T-helper 2 cell treated with Interferon-gamma antibody and Interleukin-4, amounts not matched to agents 5 μg/mL and 100 μg/mL, for 36 hours (primary cell): Measurements from ENCODE around the gene C14orf119.

Source experiments
- DNase-seq: peaks from one replicate; pipeline ENCODE4 v3.0.0; 2021; ENCODE audit warnings: low spot score
- H3K27ac Mint-ChIP-seq: one replicate; pipeline ENCODE4 v1.8.0; 2021; ENCODE audit warnings: mild to moderate bottlenecking, mixed read lengths
- H3K27me3 Mint-ChIP-seq: one replicate; pipeline ENCODE4 v1.8.0; 2021; ENCODE audit warnings: low read depth, mixed read lengths
- H3K36me3 Mint-ChIP-seq: one replicate; pipeline ENCODE4 v1.8.0; 2021; ENCODE audit warnings: low read depth, mixed read lengths
- H3K4me1 Mint-ChIP-seq: one replicate; pipeline ENCODE4 v1.8.0; 2021; ENCODE audit warnings: low read depth, mixed read lengths
- H3K4me3 Mint-ChIP-seq: one replicate; pipeline ENCODE4 v1.8.0; 2022; ENCODE audit warnings: mild to moderate bottlenecking, moderate library complexity, mixed read lengths
- H3K9me3 Mint-ChIP-seq: one replicate; pipeline ENCODE4 v1.8.0; 2021; ENCODE audit warnings: mixed read lengths

Gene C14orf119

DNA sequence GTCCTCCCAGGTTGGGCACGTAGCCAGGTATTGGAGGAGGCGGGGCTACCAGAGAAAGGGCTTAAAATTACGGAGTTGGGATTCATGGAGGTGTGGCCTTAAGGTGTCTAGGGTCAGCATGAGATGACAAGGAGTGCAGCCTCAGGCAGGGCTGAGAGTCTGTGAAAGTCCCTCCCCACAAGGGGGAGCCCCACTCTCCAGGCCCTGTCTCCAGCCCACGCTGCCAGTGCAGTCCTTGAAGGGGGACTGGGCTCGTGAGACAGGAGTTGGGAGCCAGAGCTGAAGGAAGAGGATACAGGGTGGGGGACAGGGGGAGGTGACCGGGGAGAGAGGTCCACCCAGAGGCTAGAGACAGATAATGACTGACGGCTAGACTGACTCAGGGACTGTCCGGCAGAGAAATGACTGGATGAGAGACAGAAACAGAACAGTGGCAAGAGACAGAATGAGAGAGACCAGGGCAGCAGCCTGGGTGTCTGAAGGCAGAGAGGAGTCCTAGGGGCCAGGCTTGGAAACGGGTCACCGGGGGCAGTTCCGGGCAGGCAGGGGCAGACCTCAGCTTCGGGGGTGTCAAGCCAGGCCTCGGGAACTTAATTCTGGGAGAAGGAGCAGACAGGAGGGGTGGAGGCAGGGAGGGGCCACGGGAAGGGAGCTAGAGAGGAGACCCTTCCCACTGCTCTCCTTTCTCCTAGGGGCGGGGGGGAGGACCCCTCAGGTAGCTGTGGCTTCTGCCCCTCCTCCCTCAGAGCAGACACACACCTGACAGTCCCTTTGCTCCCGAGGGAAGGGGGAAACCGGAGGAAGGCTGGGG, 39.0 kb upstream of the C14orf119 start:
- peak overlapping the region; percentile 60 for H3K27ac Mint-ChIP-seq
- H3K9me3 Mint-ChIP-seq: no peaks in the 10 kb centered on the region
- H3K4me3 Mint-ChIP-seq: peak overlapping the region; percentile 81
- peak; percentile 64 for DNase-seq
- H3K27me3 Mint-ChIP-seq: peaks cover 8% of the 10 kb centered on the region
- H3K4me1 Mint-ChIP-seq: peaks cover 14% of the 10 kb centered on the region
- H3K36me3 Mint-ChIP-seq: peaks cover 19% of the 10 kb centered on the region

DNA sequence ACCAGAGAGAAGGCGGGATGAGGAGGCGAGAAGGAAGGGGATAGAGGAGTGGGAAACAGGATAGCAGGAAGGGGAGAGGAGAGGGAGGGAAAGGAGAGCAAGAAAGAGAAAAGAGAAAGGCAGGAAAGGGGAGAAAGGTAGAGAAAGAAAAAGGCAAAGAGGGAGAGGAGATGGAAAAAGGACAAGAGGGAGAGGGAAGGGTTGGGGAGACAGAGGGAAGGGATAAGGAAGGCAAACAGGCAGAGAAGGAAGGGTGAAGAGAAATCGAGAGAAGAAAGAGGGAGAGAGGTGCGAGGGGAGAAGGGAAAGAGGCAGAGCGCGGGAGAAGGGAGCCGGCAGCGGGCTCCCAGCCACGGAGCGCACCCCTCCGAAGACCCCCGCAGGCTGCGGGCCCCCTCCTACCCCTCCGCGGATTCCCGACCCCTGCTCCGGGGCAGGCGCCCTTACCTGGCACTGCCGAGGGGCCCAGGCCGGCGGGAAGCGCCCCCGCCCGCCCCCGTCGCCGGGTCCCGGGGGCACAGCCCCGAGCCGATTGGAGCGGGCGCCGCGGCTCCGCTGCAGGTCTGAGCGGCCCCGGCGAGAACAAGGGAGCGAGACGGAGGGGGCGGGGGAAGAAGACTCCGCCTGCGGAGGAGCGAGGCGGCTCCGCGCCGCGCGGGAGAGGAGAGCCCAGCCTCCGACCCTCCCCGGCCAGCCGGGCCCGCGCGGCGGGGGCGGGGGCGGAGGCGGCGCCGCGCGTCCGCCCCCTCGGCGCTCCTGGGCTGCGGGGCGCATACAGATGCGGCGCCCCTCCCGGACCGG, 38.1 kb upstream of the C14orf119 start, which contains the start of gene CDH24:
Gene CDH24, minus strand, starts transcription at position 565 of the 801 bp plus-strand sequence. CDS start 1,787 bp downstream, outside the sequence.
- DNase-seq: peak; percentile 73
- Mint-ChIP-seq H3K9me3 (no peaks in the 10 kb centered on the region), H3K4me1 (peaks cover 14% of the 10 kb centered on the region), H3K27me3 (peaks cover 8% of the 10 kb centered on the region), H3K27ac (peak within 1 kb of the TSS; percentile 61), H3K4me3 (peak within 1 kb of the TSS; percentile 81), H3K36me3 (peaks cover 24% of the 10 kb centered on the region)

DNA sequence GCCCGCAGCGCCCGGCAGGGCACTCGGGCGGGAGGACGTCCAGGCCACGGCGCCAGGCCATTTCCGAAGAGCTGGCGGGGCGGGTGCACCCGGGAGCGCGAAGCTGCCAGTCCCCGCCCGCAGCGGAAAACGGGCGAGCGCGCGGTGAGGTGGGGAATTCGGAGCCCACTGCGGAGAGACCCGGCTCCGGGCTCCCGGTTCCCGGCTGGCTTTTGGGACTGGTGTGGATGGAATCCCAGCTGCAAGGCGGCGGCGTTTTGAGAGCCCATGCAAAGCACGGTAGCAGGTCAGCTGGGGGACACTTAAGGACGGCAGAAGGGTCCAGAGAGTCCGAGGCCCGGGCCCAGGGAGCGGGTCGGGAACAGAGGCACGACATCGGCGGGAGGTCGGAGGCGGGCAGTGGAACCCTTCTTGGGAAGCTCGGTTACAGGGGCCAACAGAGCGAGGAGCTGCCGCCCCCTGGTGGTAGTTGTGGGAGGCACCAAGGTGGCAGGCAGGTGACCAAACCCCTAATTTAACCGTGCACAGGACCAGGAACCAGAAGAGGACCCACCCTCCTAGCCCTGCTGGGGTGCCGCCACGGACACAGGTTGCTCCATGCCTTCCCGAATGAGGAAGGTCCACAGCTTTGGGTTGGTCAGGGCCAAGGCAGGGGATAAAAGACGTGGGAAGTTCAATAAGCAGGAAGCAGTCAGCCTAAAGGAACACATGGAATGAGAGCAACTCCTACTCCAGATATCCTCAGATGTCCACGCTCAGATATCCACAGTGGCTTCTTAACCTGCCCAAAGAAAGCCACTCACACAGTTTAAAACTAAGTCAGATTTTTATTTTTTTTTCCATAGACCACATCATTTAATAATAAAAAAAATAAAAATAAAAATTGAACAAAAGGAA, 37.3 kb upstream of the C14orf119 start:
- peak; percentile 80 for DNase-seq
- peaks cover 14% of the 10 kb centered on the region for H3K4me1 Mint-ChIP-seq
- peaks cover 8% of the 10 kb centered on the region for H3K27me3 Mint-ChIP-seq
- peak overlapping the region; percentile 81 for H3K4me3 Mint-ChIP-seq
- H3K9me3 Mint-ChIP-seq: no peaks in the 10 kb centered on the region
- H3K27ac Mint-ChIP-seq: no peak overlapping the region
- H3K36me3 Mint-ChIP-seq: peaks cover 32% of the 10 kb centered on the region

DNA sequence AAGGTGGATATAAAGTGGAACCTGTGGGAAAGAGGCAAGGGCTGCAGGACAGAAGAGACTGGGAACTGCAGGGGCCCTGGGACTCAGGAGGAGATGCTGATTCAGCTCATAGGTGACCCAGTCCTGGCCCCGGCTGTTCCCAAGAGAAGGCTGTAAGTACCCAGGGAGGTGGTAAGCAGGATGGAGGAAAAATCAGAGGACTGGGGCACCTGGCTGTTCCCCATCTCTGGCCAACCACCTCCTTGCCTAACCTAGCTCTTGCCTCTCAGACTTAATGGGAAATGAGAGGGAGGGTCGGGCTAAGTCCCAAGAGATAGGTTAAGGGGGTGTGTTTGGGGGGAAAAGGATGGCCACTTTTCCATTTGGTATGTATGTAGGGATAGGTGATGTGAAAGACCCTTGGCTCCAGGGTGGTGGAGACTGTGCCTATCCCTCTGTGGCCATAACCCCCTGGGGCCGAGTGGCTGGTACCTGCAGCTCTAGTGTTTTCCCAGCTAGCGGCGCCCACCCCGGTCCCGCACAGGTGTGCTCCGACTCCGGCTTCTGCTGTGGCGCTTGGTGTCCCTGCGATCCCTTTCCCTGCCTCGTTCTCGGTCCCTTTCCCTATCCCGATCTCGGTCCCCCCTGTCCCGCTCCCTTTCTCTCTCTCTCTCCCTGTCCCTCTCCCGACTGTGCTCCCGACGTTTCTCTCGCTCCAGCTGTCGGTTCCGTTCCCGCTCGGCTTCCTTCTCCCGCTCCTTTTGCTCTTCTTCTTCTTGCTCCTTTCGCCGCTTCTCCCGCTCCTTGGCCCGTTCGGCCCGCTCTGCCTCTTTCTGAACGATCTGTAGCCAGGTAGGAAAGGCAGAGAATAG, 36.4 kb upstream of the C14orf119 start:
- Mint-ChIP-seq H3K36me3 (peaks cover 40% of the 10 kb centered on the region), H3K4me1 (peaks cover 14% of the 10 kb centered on the region), H3K27me3 (peaks cover 8% of the 10 kb centered on the region), H3K9me3 (no peaks in the 10 kb centered on the region), H3K4me3 (no peak overlapping the region), H3K27ac (no peak overlapping the region)
- no peak for DNase-seq

DNA sequence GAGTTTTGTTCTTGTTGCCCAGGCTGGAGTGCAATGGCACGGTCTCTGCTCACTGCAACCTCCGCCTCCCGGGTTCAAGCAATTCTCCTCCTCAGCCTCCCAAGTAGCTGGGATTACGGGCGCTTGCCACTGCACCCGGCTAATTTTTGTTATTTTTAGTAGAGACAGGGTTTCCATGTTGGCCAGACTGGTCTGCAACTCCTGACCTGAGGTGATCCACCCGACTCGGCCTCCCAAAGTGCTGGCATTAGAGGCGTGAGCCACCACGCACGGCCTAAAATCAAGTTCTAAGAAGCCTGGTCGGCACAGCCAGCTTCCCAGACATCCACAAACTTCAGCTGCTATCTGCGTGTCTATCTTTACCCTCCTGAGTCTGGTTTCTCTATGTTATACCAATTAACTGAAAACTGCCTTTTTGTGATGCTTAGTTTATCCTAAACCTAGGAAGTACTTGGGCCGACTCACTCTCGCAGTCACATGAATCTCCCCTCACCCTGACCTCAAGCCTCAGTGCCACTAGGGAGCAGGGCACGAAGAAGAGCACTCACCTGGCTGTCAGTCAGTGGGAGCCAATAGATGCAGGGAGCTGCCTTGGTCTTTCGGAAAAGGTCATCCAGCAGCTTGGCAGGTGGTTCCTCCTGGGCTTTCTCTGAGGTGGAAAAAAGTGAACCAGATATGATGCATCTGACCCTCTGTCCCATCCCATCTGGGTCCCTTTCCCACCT, 34.6 kb upstream of the C14orf119 start:
- H3K4me3 Mint-ChIP-seq: no peak overlapping the region
- DNase-seq: no peak
- no peaks in the 10 kb centered on the region for H3K9me3 Mint-ChIP-seq
- peaks cover 8% of the 10 kb centered on the region for H3K27me3 Mint-ChIP-seq
- peaks cover 14% of the 10 kb centered on the region for H3K4me1 Mint-ChIP-seq
- H3K27ac Mint-ChIP-seq: no peak overlapping the region
- H3K36me3 Mint-ChIP-seq: peaks cover 53% of the 10 kb centered on the region

DNA sequence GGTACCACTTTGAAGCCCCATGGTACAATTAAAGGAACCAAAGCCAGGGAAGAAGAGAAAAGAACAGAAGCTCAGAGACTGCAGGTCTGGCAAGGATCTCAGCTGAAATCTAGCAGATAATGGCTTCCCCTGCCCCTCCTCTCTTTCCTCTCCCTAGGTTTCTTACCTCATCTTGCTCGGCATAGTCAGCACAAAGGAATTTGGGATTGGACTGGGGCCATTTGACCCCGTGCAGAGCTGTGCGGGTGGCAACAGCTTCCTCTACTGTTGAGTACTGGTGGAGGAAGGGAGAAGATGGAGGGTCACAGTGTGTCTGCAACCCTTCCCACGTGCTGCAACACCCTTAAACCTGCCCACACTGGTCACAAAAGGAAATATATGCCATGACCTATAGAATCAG, 33.3 kb upstream of the C14orf119 start:
- Mint-ChIP-seq H3K4me1 (peaks cover 4% of the 10 kb centered on the region), H3K9me3 (no peaks in the 10 kb centered on the region), H3K4me3 (no peak overlapping the region), H3K27me3 (peaks cover under 1% of the 10 kb centered on the region), H3K27ac (no peak overlapping the region), H3K36me3 (peaks cover 66% of the 10 kb centered on the region)
- no peak for DNase-seq

DNA sequence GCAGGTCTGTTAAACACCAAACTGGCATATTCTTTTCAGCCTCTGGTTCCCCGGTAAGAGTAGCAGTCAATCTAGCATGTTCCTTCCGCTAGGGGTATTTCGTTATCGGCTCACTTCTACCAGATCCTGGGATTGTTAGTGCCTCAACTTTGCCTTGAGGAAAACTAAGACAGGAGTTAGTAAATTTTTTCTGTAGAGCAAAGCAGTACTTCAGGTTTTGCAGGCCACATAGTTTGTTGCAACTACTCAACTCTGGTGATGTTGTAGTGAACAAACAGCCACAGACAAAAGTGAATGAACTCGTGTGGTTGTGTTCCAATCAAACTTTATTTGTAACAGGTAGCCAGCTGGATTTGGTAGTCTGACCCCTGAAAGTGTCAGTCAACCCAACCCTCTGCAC, 31.7 kb upstream of the C14orf119 start:
- DNase-seq: no peak
- H3K27me3 Mint-ChIP-seq: no peaks in the 10 kb centered on the region
- H3K4me1 Mint-ChIP-seq: peaks cover under 1% of the 10 kb centered on the region
- H3K36me3 Mint-ChIP-seq: peaks cover 71% of the 10 kb centered on the region
- no peak overlapping the region for H3K27ac Mint-ChIP-seq
- H3K9me3 Mint-ChIP-seq: no peaks in the 10 kb centered on the region
- no peak overlapping the region for H3K4me3 Mint-ChIP-seq

DNA sequence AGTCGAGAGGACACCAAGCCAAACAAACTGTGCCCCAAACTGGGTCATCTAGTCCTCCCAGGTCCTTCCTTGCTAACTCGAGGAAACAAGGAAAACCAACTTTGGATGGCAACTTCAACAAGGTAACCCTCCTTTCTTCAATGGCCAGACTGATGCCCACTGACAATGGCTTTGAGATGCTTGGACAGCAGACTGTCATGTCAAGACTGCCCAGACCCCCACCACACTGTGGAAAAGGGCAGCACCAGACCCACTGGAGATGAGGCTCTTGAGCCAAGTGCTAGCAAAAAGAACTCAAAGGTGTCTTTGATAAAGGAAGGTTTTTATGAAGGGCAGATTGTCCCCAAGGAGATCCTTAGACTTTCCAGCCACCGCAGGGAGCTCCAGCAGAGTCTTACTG, 28.9 kb upstream of the C14orf119 start:
- Mint-ChIP-seq H3K9me3 (no peaks in the 10 kb centered on the region), H3K4me3 (no peak overlapping the region), H3K36me3 (peaks cover 71% of the 10 kb centered on the region), H3K27ac (no peak overlapping the region), H3K4me1 (peaks cover 17% of the 10 kb centered on the region), H3K27me3 (no peaks in the 10 kb centered on the region)
- no peak for DNase-seq

DNA sequence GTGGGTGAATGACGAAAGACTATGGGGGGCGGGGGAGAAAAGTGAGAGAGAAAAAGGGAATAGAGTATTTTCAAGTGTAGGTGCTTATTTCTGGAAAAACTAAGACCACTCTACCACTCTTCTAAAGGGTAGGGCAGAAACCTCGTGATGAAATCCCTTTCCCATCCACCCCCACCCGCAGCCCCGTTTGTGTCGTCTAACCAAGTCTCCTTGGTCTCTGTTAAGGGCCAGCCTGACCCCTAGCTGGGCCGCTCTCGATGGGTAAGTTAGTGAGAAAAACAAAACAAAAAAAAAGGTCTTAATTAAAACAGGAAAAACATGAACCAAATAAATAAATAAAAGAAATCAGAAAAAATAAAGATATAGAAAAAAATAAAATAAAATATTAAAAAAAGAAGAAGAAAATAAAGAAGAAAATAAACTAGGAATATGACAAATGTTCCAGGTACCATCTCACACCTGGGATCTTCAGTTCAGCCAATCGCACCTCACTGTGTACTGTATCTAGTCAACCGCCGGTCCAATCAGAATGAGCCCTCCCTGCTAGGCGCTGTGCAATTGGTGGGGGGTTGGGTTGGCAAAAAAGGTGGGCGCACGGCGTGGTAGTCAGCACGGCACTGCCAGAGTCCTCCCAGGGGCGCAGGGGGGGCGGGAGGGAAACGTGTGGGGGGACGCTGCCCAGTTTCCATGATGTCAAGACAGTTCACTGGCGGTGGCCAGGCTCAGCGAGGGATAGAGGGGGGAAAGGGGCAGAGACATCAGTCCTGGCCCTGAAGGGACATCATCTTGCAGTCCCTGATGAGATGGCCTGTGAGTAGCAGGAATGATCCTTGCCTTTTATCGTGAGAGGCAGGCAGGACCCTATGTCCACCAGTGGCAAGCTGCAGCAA, 28.2 kb upstream of the C14orf119 start:
- DNase-seq: no peak
- Mint-ChIP-seq H3K9me3 (no peaks in the 10 kb centered on the region), H3K4me1 (peaks cover 22% of the 10 kb centered on the region)

DNA sequence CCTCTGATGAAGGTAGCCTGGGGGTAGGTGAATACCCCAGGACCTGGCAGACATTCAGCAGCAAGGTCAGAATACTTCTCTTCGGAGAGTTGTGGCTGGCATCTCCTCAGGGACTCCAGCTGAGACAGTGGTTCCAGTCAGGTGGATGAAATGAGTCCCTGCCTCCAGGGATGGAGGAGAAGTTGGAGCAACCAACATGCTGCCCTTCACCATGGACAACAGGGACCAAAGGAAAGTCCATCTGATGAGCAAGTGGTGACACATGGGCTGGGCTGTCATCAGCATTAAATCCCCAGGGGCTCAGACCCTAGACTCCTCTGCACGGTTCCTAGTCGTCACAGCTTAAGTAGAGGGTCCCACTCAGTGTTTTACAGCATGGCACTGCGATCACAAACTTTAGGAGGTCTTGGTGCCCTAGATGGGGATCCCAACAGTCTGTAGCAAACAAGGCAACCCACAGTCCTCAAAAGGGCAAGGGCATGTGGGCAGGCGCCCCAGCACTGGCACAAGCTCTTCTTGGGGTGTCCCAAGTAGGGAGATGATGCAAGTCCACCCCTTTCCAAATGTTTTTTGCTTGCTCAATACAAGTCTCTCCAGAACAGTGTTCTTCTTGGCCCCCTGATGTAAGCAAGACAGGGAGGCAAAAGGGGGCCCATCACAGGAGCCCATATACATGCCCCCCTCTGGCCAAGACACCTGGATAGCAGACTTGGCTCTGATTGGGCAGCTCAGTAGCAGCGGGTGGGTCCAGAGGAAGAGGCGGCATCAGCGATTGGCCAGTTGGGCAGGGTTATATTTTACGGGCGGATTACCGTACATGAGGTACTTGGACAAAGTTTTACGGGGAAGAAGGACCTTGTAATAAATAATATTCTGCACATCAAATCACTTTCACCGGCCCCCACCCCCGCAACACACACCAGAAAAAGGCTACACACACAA, 27.2 kb upstream of the C14orf119 start:
- DNase-seq: no peak
- Mint-ChIP-seq H3K4me1 (peaks cover 29% of the 10 kb centered on the region), H3K9me3 (no peaks in the 10 kb centered on the region), H3K36me3 (peaks cover 66% of the 10 kb centered on the region), H3K4me3 (no peak overlapping the region), H3K27ac (no peak overlapping the region), H3K27me3 (no peaks in the 10 kb centered on the region)

More for the DNA sequence above, 28.2 kb upstream of the C14orf119 start:
- no peak overlapping the region for H3K4me3 Mint-ChIP-seq
- H3K27ac Mint-ChIP-seq: no peak overlapping the region
- no peaks in the 10 kb centered on the region for H3K27me3 Mint-ChIP-seq
- peaks cover 70% of the 10 kb centered on the region for H3K36me3 Mint-ChIP-seq
